ENCODE data around the gene NTM.

DNA sequence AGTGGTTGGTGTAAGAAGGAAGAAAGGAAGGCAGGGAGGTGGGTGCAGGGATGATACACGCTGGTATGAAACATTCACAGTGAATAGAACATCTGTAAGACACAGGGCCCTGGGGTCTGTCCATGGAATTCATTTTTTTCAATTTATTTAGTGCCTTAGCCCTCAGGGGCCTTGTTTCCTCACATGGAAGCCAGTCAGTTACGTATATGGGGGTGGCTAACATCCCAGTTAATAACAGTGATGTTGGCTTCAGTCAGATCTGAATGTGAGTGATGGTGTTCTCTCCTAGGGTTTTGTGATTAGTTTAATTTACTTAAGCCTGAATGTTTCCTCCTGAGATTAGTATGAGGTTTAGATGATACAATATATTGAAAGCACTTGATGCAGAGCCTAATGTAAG, 577.1 kb downstream of the NTM start:
- TF ChIP-seq, protein P1, sequence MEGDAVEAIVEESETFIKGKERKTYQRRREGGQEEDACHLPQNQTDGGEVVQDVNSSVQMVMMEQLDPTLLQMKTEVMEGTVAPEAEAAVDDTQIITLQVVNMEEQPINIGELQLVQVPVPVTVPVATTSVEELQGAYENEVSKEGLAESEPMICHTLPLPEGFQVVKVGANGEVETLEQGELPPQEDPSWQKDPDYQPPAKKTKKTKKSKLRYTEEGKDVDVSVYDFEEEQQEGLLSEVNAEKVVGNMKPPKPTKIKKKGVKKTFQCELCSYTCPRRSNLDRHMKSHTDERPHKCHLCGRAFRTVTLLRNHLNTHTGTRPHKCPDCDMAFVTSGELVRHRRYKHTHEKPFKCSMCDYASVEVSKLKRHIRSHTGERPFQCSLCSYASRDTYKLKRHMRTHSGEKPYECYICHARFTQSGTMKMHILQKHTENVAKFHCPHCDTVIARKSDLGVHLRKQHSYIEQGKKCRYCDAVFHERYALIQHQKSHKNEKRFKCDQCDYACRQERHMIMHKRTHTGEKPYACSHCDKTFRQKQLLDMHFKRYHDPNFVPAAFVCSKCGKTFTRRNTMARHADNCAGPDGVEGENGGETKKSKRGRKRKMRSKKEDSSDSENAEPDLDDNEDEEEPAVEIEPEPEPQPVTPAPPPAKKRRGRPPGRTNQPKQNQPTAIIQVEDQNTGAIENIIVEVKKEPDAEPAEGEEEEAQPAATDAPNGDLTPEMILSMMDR (conservative IDR thresholded peaks at IDR 0.05; ENCODE audit: low read length) = no peak
- TF ChIP-seq EZH2phosphoT487 (IDR thresholded peaks at IDR 0.05; ENCODE audit: borderline replicate concordance) = no peak

All from Loucy (cell line).